Upper lobe of left lung (tissue), 4 donors: ENCODE data around the gene TRPM6.

Experiments
- POLR2A ChIP-seq, 4 donors: fragments of 450-650 bp; IDR thresholded peaks; one replicate each; pipeline ENCODE4 v1.5.1; 2016 to 2017; ENCODE audit warnings: antibody characterized with exemption in 4 of 4, mild to moderate bottlenecking in 2 of 4
- POLR2AphosphoS5 ChIP-seq, 2 donors: sonication (generic); formaldehyde crosslinking; IDR thresholded peaks; one replicate each; pipeline ENCODE4 v1.5.1; 2017; ENCODE audit warnings: antibody characterized with exemption in 2 of 2

DNA sequence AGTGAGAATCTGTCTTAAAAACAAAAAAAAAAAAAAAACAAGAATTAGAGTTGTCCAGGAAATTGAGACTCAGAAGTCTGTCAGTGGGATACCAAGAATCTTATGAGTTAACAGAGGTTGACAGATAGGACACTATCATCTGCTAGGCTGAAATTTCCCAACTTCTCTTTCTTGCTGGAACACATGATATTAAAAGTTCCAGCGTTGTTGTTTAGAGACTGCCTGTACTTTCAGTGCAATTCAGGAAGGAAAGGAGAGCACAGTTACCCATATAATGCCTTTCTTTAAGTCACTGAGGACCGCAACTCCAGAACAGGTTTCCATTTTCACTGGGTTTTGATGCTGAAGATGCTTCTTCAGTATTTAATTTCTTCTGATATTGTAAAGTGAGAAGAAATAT lies 13.5 kb downstream of the TRPM6 start:
- TF ChIP-seq POLR2A (IDR thresholded peaks at IDR 0.05), result no peak
- no peak for TF ChIP-seq POLR2AphosphoS5 (IDR thresholded peaks at IDR 0.05)
